ENCODE data around the gene RMI1.

RMI1 gene

DNA sequence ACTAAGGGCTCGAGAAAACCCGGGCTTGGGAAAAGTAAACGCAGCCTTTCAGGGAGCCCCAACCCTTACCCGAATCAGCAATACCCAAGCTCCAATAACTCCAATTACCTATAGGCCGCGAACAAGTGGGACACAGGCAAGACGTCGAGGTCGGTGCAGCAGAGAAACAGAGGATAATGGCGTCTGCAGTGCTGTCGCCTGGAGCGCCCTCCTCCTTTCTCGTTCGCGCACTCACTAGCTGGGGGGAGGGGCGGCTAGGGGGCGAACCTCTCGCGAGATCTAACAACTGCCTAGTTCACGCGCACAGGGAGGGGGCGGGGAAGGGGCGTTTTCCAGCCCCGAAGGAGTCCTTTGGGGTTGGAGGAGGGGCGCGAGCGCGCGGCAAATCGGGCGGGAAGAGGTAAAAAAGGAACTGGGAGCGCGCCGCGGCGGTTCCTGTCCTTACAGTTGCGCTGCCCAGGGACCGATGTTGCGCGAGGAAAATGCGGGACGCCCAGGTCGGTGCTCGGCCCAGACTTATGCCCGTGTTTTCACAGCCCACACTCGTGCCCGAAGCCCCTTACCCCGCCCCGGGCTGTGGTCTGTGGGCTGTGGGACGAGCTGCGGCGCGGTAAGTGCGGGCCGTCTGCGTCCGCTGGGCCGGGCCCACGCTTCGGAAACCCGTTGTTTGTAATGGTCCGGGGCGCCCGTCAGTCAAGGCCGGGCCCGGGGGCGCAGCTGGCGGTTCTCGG lies at the start of gene RMI1:
Gene RMI1, plus strand, starts transcription at position 411 of the 731 bp plus-strand sequence. CDS start 20,182 bp downstream, outside the sequence.
- DNase-seq (ENCODE audit: low read depth) = peak; percentile 99
- TF ChIP-seq, protein P1, sequence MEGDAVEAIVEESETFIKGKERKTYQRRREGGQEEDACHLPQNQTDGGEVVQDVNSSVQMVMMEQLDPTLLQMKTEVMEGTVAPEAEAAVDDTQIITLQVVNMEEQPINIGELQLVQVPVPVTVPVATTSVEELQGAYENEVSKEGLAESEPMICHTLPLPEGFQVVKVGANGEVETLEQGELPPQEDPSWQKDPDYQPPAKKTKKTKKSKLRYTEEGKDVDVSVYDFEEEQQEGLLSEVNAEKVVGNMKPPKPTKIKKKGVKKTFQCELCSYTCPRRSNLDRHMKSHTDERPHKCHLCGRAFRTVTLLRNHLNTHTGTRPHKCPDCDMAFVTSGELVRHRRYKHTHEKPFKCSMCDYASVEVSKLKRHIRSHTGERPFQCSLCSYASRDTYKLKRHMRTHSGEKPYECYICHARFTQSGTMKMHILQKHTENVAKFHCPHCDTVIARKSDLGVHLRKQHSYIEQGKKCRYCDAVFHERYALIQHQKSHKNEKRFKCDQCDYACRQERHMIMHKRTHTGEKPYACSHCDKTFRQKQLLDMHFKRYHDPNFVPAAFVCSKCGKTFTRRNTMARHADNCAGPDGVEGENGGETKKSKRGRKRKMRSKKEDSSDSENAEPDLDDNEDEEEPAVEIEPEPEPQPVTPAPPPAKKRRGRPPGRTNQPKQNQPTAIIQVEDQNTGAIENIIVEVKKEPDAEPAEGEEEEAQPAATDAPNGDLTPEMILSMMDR (IDR thresholded peaks at IDR 0.05; ENCODE audit: insufficient read depth, low read depth, low read length, missing control alignments) = no peak
- peak within 1 kb of the TSS; percentile 84 for H3K4me3 ChIP-seq (ENCODE audit: low read depth, low read length)

DNA sequence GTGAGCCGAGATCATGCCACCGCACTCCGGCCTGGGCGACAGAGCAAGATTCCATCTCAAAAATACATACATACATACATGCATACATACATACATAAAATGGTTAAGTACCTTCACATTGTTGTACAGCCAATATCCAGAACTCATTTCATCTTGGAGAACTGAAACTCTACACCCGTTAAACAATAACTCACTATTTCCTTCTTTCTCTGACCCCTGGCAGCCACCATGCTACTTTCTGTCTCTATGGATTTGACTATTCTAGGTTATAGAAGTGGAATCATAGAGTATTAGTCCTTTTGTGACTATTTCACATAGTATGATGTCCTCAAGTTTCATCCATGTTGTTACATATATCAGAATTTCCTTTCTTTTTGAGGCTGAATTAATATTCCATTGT lies 49.7 kb upstream of the RMI1 start:
- TF ChIP-seq, protein P1 (IDR thresholded peaks at IDR 0.05; ENCODE audit: insufficient read depth, low read depth, low read length, missing control alignments) = no peak
- no peak for DNase-seq (ENCODE audit: low read depth)

DNA sequence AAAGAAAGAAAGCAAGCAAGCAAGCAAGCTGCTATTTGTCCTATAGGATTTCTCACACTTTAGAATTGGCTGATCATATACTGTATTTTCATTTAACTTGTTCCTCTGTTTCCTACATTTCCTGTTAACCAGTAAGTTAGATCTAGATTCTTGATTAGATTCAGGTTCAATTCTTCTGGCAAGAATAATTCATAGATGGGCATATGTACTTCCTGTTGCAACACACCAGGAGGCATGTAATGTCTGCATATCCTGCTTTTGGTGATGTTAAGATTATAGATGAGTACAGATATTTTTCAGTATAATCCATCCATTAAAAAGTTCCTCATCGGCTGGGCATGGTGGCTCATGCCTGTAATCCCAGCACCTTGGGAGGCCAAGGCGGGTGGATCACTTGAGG lies 48.6 kb upstream of the RMI1 start:
- no peak for DNase-seq (ENCODE audit: low read depth)
- TF ChIP-seq, protein P1 (IDR thresholded peaks at IDR 0.05; ENCODE audit: insufficient read depth, low read depth, low read length, missing control alignments) = no peak
- no peak overlapping the region for H3K4me3 ChIP-seq (ENCODE audit: low read depth, low read length)

More for the DNA sequence above, 49.7 kb upstream of the RMI1 start:
- no peak overlapping the region for H3K4me3 ChIP-seq (ENCODE audit: low read depth, low read length)

DNA sequence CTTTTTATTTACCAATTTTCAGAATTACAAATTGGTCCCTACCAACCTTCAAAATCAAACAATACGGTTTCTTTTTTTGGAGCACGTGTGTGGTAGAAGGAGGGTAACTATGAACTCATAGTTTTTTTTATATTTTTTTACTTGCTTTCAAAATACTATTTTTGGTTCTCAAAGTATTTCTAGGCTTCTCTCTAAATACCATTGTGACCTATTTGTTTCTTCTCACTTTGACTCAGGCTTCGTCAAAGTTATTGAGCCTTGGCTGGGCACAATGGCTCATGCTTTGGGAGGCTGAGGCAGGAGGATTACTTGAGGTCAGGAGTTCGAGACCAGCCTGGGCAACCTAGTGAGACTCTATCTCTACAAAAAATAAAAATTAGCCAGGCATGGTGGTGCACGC lies 47.8 kb upstream of the RMI1 start:
- peak; percentile 42 for DNase-seq (ENCODE audit: low read depth)
- TF ChIP-seq, protein P1 (IDR thresholded peaks at IDR 0.05; ENCODE audit: insufficient read depth, low read depth, low read length, missing control alignments) = no peak
- no peak overlapping the region for H3K4me3 ChIP-seq (ENCODE audit: low read depth, low read length)

DNA sequence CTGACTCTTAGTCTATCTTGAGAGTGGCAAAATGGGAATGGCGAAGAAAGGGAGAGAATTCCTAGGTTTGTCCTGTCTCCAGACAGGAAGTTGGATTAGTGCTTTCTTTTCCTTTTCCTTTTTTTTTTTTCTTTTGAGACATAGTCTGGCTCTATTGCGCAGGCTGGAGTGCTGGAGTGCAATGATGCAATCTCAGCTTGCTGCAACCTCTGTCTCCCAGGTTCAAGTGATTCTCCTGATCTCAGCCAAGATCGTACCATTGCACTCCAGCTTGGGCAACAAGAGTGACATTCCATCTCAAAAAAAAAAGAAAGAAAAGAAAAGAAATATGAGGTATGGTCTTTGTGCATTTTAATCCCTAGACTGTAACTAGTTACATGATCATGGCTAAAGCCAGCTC lies 46.8 kb upstream of the RMI1 start:
- DNase-seq (ENCODE audit: low read depth) = no peak
- TF ChIP-seq, protein P1 (IDR thresholded peaks at IDR 0.05; ENCODE audit: insufficient read depth, low read depth, low read length, missing control alignments) = no peak
- H3K4me3 ChIP-seq (ENCODE audit: low read depth, low read length) = no peak overlapping the region

DNA sequence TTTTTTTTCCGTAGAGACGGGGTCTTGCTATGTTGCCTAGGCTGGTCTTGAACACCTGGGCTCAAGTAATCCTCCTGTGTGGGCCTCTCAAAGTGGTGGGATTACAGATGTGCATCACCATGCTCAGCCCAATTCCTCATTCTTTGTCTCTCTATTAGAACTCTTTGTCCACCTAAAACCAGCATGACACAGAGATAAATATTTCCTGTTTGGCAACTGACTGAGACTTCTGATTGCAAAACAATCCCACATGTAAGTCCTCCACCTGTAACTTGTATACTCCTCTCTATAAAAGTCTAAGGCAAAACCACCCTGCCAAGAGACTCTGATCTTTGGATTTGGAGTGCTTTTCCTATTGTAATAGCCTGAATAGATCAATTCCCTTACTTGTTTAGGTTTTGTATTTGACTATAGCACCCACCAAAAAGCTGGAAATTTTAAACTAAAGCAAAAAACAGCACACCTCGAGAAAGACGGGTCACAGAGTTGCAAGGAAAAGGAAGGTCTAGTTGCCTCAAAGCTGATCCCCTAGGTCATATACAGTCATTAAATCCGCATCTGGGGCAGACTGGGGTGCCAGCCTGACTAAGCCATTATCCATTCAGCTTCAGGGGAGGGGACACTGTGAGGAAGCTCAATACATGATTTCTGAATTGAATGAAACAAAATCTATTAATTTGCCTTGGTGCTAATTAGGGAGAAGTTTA lies 45.9 kb upstream of the RMI1 start:
- TF ChIP-seq, protein P1 (IDR thresholded peaks at IDR 0.05; ENCODE audit: insufficient read depth, low read depth, low read length, missing control alignments) = no peak
- H3K4me3 ChIP-seq (ENCODE audit: low read depth, low read length) = no peak overlapping the region
- DNase-seq (ENCODE audit: low read depth) = no peak

Data from GM12865 (cell line).